Hematopoietic multipotent progenitor cell treated with erythropoietin and hydrocortisone succinate and interleukin-3 and kit ligand, for 15 days (in vitro differentiated cells): ENCODE results near the gene VAT1L.

Experiments
- DNase-seq: peaks from one replicate; pipeline ENCODE4 v3.0.0-alpha.2; 2015; ENCODE audit warnings: low spot score

The VAT1L gene

DNA sequence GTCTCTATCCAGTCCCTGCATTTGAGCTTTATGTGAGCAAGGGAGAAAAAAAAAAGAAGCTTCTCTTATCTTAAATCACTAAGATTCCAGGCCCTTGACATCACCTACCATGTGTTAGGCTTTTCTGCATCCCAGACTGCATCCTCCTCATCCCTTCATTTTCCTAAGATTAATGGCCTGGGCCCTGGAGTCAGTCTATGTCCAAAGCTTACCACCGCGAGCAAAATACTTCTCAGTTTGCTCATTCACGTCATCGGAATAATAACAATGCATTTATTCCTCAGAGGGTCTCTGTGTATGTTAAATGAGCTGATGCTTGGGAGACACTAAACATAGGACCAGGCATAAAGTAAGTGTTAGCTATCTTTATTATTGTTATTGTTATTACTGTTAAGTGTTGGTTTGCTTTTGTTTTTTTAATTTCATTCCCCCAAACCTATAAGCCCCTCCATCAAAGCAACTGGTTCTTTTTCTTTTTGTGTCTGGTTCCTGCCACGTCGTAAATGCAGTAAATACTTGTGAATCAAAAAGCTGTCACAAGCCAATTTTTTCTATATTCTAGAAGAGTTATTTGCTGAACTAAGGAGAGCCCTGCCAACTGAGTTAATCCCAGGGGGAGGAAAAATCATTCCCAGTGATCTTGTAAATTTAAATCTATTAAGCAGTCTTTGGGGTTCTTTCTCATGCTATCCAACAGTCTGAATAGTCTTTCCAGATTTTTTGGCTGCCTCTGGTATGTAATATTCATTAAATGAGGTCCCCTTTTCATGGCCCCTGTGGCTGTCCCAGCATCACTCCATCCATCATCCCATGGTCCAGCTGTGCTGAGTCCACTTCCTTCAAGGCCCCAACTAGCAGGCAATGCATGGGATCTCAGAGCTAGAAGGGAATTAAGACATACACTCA, 46.5 kb downstream of the VAT1L start:
- DNase-seq = no peak

DNA sequence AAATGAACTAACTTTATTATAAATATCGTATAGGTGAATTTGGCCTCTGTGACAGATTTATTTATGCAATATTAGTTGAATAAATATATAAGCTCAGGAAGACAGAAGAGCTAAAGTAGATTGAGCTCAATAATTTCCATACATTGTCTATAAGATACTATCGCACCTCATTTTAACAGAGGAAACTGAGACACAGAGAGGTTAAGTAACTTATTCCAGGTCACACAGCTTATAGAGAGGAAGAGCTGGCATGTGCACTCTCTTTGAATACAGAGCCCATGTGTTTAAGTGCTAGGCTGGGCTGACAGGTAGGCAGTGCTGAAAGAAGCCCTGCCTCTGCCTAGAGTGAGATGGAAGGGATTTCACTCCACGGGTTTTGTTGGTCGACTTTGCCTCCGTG, 48.4 kb downstream of the VAT1L start:
- DNase-seq = no peak

DNA sequence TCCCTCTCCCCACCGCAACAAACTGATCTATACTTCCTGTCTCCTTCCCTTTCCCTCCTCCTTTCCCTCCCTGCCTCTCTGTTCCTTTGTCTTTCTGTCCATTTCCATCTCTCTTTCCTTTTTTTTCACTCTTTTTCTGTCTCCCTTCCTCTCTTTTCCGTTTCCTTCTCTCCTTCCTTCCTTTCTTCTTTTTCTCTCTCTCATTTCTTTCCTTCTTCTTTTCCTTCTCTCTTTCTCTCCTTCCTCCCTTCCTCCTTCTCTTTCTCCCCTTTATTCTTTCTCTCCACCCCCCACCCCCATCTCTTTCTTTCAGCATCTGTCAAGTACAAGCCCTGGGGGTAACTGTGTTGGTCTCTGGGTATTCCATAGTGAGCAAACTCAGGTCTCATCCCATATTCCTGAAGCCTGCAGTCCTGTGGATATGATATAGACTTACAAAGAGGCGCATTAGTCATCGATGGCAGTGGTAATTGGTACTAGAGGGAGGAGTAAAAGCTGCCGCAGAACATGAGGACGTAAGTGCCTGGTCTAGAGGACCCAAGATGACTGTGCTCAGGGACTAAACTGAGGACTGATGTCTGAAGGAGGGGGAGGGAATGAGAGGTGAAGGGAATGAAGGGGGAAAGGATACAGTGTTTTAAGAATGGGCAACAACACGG, 50.4 kb downstream of the VAT1L start:
- no peak for DNase-seq

DNA sequence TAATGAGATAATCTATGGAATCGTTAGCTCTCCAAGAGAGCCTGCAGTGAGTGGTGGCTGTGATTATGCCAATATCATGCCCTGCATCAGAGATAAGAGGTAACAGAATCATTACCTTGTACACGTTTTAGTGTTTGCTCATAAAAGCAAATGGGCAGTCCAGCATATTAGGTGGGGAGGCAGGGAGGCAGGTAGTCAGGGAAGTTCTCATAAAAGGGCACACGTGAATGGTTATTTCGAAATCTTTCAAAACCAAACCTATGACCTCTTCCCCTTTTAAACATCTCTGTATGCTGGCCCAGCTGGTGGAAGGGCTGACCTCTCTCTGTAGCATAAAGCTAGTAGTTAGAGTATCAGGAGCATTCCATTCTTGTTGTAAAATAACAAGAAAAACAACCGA, 51.7 kb downstream of the VAT1L start:
- no peak for DNase-seq

DNA sequence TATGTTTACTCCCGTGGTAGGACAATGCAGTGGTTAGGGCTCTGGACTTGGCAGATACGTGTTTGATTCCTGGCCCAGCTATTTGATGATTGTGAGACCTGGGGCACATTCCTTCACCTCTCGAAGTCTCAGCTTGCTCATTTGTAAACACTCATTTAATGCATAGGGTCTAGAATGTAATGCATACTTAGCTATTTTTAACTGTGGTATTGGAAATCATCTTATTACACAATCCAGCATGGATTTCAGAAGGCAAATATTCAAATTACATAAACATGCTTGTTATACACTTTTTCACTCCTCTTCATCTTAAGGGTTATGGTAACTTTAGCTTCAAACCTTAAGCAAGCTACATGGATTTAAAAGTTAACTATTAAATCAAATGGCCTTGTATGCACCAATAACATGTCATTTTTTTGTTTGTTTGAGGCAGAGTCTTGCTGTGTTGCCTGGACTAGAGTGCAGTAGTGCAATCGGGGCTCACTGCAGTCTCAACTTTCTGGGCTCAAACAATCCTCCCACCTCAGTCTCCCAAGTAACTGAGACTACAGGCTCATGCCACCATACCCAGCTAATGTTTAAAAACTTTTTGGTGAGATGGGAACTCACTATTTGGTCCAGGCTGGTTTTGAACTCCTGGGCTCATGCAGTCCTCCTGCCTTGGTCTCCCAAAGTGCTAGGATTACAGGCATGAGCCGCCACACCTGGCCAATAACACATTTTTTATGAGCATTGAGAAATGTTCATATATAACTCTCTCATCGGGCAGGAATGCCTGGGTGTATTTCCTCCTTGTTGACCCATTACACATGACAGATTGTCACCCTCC, 52.5 kb downstream of the VAT1L start:
- DNase-seq = no peak

DNA sequence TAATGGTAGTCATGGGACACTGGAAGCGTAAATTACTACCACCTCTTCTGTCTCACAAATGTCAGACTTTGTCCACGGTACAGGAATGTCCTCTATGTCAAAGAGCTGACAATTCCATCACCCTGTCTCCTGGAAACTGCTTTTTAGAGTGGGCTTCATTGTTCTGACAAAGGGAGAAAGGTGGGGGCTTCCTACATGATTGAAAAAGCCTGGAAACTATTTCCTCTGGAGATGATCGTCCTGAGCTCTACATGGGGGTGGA, 53.1 kb downstream of the VAT1L start:
- no peak for DNase-seq

DNA sequence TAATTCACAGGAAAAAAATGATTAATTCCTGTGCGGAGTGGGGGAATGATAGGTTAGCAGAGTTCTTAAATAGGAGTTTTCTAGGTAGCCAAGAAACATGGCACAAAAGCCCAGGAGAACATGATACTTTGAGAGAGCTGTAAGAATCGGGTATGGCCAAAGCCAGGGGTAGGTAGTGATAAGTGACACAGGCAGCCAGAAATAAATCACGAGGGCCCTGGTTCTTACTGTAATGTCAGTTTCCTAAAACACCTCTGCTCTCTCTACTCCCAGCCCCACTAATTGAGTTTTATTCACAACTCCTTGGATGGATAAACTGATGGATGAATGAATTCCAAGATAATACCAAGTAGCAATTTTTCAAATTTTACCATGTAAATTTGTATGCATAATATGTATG, 54.1 kb downstream of the VAT1L start:
- no peak for DNase-seq

DNA sequence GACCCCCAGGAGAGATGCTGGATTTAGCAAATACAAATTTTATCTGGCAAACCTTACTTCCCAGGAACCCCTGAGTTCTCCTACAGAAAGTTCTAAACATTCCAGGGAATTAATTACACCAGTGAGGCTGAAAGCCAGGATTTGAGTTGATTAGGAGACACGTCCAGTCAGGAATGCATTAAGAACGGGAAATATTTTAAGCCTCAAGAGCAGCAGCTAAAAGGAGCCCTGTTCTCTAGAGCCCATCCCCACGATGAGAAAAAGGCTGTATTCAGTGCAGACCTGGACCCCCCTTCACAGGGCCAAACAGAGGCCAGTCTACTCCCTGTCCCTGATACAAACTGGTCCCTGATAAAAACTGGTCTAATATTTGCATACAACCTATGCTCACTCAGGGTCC, 55.0 kb downstream of the VAT1L start:
- no peak for DNase-seq

DNA sequence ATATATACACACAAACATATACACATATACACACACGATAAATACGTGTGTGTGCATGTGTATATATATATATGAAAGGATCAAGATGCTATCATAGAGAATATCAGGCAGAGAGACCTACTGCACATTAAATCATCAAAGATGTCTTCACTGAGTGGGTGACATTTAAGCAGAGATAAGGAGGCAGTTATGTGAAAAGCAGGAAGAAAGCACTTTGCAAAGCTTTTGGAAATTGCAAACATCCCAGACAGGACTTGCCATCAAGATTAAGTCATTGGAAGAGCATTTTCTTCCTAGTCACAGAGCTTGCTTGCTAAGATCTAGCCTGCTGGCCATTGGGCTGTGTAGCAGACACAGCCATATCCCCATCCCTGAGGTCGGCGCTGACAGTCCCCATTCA, 56.4 kb downstream of the VAT1L start:
- DNase-seq = no peak

DNA sequence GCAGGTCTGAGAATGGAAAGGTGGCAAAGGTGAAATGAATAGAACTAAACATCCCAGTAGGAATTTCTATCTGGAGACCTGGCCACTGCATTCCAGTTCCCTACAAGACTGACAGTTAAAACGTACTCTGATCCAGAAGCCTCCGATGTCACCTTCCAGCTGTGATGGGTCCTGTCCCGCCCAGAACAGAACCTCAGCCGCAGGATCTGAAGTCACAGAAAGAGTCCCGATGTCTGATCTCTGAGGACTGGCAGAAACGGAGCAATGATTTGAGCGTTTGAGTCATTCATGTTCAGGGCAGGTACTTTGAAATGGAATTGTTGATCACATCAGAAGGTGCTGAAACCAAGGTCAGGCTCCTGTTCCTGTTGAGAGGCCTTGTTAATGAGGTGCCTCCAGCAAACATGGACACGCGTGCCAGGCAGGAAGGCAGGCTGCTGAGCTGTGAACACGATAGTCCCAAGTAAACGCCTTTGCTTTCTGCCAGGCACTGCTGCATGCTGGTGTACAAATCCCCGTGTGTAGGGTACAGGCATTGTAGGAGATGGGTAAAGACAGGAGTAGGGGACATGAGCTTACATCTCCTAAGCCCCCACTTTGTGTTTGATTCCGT, 61.4 kb downstream of the VAT1L start:
- DNase-seq = no peak

DNA sequence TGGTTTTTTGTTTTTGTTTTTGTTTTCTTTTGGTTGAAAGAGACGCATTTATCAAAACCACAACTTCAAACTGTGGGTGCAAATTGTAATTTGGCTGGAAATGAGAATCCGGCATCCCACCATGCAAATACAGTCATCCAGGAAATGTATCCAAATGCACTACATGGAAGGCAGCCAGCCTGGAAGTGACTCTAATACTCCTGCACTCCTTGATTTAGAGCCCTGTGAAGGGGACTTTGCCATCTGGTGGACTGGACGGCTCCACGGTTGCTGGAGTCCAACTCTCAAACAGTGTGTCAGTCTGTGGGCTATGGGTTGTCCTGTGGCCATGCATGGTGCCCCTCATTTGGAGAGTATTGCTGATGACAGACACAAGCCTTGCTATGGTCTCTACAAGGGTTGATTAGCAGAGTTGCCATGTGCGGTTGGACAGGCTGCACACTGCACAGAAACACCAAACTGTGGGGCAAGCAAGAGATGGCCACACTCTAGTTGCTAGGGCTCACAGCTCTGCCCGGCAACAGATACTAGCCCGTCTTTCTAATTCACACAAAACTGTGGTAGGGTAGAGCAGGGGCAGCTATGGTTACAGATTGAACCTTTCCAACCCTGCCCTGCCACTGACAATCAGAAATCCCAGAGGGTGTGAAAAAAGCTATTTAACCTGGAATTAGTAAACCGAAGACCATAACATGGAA, 62.4 kb downstream of the VAT1L start:
- DNase-seq = no peak

DNA sequence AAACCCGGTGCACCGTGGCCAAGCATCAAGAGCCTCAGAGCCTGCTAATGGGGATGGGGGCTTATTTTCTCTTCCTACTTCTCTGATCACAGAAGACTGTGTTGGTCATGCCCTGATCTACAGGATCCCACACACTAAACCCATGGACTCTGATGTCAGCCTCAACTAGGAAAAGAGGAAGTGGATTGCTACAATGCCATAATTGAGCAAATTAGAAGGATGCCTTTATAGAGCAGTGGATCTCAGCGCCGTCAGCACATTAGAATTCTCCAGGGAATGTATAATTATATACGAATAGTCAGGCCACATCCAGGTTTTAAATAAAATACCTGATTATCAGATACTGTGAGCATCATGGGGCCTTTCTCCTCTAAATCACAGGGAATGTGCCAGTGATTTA, 64.8 kb downstream of the VAT1L start:
- no peak for DNase-seq

DNA sequence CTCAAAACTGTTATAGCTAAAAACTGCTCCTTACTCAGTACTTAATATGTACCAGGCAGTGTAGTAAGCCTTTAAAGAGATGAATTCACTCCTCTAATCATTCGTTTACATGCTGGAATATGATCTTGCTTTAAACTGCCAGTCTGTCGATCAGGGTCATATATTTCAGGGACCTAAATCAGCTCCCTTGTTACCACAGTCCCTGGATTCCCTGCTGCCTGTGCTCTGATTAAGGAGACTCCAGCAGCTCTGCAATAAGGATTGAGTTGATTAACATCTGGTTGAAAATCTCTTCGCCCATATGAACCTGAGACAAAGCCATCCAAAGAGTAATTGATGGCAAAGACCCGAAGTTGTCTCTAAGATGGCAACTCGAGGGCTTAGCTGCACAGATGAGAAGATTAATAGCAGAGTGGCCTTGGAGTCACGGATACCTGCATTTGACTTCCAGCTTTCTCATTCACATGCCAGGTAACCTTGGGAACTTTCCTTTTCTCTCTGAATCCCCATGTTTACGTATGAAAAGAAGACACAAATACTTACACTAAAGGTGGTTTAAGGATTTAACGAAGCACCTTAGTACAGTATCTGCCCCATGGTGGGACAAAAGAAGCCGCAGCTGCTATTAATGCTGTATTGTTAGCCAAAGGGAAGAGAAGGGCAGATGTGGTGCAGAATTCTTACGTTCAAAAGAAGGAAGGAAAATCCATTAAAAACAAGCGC, 68.2 kb downstream of the VAT1L start:
- no peak for DNase-seq

DNA sequence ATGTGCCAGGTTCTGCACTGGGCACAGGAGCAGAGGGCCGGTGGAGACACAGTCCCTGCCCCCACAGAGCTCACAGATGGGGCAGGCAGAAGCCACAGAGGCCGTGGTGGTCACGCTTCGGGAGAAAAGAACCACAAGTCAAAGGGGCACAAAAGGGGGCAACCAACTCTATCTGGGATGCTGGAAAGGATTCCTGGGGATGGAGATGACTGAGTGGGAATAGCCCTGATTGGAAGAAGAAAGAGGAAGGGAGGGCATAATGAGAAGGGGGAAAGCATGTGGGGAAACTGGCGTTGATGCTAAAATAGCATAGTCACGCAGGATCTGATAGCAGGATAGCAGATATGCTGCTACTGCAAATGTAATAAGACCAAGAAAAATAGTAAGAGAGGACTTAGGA, 69.7 kb downstream of the VAT1L start:
- DNase-seq = no peak

DNA sequence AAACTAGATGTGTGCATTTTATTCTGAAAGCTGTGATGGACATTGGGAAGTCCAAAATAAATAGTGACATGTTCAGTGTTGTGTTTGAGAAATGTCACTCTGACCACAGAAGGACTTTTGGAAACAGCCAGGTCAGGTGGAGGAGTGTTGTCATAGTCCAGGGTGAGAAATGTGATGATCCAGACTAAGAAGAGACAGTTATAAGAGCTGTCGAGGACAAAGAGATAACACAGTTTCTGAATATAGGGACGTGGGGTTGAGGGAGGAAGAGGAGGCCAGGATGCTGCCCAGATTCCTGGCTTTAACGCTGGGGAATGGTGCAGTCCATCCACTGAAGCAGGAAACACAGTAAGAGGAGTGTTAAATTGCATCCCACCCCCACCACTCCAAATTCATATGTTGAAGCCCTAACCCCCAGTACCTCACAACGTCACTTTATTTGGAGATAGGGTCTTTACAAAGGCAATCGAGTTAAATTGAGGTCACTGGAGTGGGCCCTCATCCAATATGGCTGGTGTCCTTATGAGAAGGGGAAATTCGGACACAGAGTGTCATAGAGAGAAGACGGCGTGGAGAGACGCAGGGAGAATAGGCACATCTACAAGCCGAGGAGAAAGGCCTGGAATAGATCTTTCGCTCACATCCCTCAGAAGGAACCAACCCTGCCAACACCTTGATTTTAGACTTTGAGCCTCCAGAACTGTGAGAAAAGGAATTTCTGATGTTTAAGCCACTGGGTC, 71.3 kb downstream of the VAT1L start:
- DNase-seq = no peak

DNA sequence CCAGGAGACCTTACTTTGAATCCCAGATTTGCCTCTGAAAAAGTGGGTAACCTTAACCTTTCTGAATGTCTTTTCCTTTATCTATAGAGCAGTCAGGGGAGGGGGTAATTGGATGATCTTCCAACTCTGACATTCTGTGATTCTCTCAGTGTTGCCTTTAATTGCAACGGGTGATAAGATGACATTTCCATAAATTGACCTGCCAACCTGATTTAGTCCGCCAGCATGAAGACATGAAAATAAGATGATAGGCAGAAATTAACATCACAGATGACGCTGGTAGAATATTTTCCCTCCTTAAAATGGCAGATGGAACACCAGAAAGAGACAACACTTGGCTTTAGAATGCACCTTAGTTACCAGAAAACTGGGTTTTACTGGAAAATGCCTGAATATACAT, 72.6 kb downstream of the VAT1L start:
- no peak for DNase-seq

DNA sequence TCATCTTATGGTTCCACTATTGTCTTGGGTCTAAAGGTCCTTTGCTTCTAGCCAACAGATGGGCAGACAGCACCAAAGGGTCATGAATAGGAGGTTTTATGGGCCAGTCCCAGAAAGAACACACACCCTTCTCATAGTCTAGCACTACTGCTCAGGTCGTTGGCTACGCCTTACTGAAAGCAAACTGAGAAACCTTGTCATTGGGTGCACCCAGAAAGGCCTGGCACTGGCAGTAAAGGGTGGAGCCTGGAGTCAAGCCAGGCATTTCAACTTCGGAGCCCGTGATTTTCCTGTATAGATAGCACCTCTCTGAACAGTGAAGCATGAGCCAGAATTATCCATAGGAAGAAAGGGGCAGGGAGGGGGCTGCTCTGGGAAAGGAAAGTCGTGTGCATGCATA, 74.9 kb downstream of the VAT1L start:
- no peak for DNase-seq

DNA sequence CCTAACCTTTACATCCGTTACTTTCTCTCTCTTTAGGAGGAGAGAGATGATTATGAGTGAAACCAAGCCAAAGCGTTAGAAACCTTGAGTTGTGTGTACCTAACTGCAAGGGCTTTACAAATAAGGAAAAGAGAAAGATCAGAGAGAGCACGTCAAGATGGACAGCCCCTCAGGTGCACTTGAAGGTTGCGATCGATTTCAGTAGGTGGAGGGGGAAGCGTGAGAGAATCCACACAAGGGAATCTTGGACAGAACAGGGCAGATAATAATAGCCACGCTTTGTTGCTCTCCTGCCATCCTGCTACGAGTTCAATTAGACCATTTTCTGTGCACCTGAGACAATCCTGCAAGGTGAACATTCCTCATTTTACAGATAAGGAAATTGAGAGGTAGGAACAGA, 78.4 kb downstream of the VAT1L start:
- no peak for DNase-seq

DNA sequence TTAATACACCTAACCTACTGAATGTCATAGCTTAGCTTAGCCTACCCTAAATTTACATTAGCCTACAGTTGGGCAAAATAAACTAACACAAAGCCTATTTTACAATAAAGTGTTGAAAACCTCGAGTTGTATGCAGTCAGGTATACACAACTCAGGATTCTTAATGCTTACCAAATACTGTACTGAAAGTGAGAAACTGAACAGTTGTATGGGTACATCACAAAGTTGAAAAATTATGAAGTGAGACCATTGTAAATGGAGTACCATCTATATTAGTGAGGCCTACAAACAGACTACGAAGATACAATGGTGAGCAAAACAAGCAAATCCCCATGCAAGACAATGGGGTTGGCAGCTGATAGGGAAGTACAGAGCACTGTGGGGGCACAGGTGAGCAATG, 79.7 kb downstream of the VAT1L start:
- no peak for DNase-seq

DNA sequence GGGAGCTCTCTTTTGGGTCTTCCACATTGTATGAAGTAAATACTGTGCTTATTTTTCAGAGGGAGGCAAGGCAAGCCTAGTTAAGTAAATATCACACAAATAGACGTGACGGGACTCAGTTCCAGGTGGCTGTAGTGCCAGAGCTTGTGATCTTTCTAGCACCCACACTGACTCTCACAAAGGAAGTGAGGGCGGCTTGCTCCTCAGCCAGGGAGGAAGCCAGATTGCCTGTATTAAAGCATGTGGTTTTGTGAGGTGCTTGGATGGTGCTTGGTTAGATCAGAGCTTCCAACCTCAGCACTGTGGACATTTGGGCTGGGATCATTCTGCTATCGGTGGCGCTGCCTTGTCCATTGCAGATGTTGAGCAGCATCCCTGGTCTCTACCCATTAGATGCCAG, 80.1 kb downstream of the VAT1L start:
- no peak for DNase-seq
